Prostate gland (tissue), 2 donors: ENCODE measurements around the gene KAZN.

ENCODE experiments used
- POLR2A ChIP-seq: fragments of 450-650 bp; IDR thresholded peaks from one replicate; pipeline ENCODE4 v1.6.1; 2016; ENCODE audit warnings: antibody characterized with exemption, mild to moderate bottlenecking
- TF ChIP-seq, protein P1 (sequence below), 4 experiments: fragments of 200-600 bp in 2 of 4; fragments of 450-650 bp in 2 of 4; sonication (generic) in 2 of 4; IDR thresholded peaks; 1 replicate in 3 of 4; 2 replicates in 1 of 4; pipeline ENCODE4 v1.5.1; 2016 to 2019; ENCODE audit warnings: antibody characterized with exemption in 4 of 4, mild to moderate bottlenecking in 2 of 4, moderate library complexity in 2 of 4

DNA sequence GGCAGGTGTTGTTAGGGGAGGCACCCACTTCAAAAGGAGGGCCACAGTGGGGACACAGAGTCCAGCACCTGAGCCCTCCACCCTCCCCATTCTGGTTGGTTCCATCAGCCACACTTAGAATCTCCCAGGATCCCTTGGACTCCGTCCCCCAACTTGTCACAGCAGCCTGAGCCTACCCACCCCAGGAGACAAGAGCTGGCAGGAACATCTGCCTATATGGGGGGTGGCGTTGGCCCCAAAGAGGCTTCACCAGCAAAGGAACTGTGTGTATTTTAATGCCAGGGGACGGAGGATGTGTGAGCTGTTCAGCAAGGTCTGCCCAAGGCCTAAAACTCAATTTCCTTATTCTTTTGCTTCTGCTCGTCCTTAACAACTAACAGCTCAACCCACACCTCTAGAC, 468.7 kb downstream of the KAZN start:
- TF ChIP-seq POLR2A = no peak
- TF ChIP-seq, protein P1, sequence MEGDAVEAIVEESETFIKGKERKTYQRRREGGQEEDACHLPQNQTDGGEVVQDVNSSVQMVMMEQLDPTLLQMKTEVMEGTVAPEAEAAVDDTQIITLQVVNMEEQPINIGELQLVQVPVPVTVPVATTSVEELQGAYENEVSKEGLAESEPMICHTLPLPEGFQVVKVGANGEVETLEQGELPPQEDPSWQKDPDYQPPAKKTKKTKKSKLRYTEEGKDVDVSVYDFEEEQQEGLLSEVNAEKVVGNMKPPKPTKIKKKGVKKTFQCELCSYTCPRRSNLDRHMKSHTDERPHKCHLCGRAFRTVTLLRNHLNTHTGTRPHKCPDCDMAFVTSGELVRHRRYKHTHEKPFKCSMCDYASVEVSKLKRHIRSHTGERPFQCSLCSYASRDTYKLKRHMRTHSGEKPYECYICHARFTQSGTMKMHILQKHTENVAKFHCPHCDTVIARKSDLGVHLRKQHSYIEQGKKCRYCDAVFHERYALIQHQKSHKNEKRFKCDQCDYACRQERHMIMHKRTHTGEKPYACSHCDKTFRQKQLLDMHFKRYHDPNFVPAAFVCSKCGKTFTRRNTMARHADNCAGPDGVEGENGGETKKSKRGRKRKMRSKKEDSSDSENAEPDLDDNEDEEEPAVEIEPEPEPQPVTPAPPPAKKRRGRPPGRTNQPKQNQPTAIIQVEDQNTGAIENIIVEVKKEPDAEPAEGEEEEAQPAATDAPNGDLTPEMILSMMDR (IDR thresholded peaks at IDR 0.05) = no peak
